HG03521 (cell line): ENCODE data around the gene C2CD3.

Experiments
- ATAC-seq: cut with Tn5 transposase; IDR thresholded peaks from one replicate; pipeline ENCODE4 v1.9.1; 2021; ENCODE audit warnings: mild to moderate bottlenecking, moderate library complexity; ENCODE audit not compliant: unreplicated experiment

C2CD3 gene, protein sequence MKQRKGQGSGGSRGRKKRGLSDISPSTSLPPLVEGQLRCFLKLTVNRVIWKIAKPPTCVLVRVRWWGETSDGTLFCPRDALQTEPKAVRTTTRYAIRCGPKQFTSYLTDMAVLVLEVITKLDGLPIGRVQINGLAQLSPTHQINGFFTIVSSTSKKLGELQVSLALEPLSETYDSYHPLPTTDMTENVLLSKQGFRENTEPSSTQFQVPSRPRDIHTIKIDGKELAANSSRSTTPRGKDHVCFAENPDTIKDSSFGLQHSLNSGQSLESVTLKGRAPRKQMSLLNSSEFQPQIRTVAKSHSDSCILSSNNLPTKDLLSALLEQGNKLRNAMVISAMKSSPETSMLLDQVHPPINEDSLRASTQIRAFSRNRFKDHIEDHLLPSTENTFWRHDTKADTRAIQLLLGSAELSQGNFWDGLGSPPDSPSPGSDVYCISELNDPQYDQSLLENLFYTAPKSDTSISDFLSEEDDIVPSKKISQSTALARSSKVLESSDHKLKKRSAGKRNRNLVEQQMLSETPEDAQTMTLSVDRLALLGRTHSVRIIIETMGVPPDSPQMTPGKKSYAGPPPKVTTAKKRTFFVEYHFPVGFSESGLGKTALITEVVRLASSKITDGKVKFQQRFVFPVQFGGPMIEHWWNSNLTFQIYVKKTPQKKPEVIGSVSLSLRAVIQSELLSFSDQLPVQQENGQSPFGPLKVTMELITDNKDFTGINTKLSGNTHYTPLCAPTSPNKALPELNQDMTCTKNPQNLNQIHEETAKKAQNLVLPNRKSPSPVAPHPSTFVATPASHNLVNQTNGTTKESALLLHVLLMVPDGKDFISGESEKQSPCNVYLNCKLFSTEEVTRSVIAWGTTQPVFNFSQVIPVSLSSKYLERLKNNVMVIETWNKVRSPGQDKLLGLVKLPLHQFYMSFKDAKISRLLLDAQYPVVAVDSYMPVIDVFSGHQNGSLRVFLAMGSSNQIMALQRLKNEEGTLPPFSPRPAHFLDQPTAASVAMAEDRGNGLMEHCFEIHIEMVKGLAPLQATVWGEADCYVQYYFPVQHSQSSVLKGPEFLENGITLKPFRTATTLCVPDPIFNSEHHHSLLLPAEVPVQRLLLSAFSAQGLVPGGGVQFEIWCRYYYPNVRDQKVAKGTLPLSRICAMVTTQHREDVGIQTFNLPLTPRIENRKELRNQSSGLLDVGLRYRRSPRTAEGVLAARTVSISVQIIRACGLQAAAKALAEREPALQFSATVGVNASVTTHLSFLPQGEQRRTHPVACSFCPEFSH (N-terminal part only)

DNA sequence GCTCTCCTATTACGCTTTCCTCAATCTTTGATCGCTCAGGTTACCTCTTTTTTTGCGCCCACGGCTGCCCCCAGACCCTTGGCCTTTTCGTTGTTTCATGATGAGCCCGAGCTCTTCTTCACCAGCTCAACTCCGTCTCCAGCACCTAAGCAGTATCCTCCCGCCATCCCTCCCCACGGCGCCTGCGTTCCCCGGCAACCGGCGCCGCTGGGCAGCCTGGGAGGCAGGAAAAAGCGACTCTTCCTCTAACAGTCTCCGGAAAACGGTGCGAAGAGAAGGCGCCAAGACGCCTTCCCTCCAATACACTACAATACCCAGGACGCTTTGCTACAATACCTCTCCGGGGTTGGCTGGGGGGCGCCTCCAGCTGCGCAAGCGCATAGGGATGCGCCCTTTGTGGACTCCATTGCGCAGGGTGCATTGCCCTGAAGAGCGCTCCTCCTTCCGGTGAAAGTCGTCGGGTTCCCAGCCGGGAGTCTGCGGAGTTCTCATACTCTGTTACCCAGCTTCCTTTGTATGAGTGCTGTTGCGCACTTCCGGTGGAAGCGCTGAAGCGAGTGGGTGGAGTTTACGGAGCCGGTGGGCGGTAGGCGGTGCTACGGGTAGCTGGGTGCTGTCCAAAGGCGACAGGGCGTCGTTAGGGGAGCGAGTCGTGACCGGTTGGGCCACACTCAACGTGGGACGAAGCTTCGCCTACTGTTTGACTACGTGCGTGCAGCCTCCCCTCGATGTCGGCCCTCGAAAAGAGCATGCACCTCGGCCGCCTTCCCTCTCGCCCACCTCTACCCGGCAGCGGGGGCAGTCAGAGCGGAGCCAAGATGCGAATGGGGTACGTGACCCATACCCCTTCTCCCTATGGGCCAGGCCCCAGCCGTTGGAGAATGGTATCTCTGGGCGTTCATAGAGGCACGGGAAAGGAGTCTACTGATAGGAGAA, at the start of gene C2CD3, which contains the start of gene PPME1:
Gene C2CD3 (minus strand): TSS at position 309 of the 936 bp plus-strand sequence. CDS start 210 bp downstream, at position 99.
Gene PPME1 (plus strand): TSS at position 596 of the 936 bp plus-strand sequence. CDS start 133 bp downstream, at position 729.
- peak; percentile 97 for ATAC-seq

DNA sequence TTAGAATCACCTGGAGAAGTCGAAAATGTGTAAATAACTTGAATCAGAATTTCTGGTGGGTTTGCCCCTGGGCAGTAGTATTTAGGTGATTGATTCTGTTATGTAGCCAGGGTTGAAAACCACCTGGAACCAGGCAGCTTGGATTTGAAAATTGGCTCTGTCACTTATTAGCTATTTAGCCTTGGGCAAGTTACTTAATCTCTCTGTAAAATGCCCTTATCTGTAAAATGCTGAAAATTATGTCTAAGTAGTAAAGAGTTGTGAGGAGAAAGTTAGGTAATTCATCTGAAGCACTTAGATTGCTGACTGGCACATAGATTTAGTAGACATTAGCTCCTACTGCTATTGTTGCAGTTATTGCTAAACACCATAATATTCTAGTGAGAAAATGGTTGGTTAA, 49.6 kb upstream of the C2CD3 start:
- no peak for ATAC-seq

DNA sequence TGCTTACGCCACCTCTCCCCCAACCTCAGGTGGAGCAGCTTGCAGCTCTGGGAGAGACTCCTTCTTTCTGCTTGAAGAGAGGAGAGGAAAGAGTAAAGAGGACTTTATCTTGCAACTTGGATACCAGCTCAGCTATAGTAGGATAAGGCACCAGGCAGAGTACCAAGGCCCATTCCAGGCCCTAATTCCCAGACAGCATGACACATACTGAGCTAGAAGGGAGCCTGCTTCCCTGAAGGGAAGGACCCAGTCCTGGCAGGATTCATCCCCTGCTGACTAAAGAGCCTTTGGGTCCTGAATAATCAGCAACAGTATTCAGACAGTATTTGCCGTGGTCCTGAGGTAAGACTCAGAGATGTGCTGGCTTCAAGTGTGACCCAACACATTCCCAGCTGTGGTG, 41.7 kb upstream of the C2CD3 start:
- ATAC-seq: no peak

DNA sequence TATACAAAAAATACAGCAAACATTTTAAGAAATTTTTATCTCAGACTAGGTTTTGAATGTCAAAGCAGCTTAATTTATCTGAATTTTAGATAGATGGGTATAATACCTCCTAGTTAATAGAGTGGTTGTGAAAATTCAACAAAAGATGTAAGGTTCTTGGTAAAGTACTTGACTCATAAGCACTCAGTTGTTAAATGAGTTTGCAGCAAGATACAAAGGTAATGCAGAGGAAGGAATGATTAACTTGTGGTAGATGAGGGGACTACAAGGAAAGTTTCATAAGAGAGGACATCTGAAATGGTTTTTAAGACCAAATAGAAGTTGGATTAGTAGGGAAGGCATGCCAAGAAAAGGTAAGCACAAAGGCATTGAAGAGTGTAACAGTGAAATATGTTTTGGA, 37.7 kb upstream of the C2CD3 start:
- no peak for ATAC-seq

DNA sequence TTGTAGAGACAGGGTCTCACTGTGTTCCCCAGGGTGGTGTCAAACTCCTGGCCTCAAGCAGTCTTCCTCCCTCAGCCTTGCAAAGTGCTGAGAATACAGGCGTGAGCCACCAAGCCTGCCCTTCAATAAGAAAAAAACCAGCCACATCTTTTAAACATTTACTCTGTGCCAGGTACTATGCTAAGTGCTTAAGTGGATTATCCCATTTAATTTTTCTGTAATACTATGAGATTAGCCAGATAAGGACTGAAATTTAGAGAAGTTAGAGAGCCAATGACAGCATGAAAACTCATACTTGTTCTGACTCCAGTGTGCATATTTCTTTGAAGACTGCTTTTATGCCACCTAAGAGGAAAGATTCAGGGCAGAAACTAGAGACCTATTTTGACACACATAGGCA, 35.9 kb upstream of the C2CD3 start:
- ATAC-seq: no peak

DNA sequence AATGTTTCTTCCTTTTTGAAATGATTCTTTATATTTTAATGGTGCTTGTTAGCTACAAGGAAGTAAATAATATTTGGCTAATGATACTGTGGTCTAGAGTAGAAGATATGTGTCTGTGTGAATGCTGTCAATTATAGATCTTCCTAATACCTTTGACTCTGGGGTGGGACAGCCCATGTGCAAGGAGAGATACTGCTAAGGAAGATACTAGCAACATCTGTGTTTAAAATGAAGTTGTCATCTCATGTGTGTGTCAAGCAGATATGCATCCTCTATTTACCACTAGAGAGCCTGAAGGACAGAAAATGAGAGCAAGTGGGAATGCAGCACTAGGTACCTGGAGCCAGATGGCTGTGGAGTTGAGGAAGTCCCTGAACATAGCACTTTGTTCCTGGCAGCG, 34.4 kb upstream of the C2CD3 start:
- ATAC-seq: no peak

DNA sequence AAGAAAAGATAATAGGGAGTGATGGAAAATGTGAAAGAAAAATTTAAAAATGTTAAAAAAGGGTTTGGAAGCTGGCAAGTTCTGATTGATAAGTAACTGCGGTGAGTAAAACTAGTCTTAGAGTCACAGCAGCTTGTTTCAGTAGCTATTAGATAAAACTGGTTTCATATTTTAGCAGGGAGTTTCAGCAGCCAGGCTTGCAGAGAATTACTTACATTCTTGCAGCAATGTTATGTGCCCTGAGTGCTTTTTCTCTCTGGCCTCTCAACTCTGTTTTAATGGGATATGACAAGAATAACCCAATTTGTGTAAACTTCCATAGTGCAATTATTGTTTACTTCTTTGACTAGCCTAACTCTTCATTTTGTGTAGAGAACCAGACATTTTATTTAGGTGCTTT, 33.9 kb upstream of the C2CD3 start:
- no peak for ATAC-seq

DNA sequence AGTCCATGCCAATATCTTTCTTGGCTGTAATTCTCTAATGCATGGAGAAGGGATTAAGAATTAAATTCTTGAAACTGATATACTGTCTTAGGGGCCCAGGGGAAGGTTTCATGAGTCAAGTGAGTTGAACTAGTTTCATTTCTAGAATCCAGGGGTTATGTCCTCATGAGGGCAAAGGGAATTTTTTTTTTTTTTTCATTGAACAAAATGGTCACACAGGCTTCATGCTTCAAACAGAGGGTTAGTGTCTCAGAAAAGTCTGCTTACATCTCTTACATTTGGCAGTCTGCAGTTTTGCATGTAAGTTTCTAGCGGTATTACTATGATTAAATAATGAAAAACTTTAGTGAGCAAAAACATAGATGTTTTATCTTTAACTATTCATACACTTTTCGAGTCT, 33.2 kb upstream of the C2CD3 start:
- ATAC-seq: no peak

DNA sequence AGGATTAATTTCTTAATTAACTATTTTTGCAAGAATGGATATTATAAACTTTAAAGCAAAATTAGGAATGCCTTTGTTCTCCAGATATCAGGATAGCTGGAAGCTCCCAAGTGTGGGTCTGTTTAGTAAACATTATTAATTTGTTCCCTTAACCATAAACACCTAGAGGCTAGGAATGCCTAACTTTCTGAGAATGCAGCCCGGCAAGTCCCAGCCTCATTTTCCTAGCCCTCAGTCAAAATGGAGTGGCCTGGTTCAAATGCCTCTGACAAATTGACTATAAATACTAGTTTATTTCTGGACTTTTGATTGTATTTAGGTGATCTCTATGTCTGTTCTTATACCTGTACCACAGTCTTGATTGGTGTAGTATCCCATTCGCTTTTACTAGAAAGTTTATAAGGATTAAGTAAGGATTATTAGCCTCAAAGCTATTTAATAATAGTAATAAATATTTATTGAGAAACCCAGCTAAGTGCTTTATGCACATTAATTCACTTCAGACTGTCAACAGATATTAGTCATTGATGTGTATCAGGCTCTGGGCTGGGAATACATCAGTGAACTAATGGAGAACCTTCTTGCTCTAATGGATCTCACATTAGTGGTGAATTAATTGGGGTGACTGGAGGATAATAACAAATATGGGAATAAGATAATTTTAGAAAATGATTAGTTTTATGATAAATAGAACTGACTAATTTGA, 26.1 kb upstream of the C2CD3 start:
- no peak for ATAC-seq

DNA sequence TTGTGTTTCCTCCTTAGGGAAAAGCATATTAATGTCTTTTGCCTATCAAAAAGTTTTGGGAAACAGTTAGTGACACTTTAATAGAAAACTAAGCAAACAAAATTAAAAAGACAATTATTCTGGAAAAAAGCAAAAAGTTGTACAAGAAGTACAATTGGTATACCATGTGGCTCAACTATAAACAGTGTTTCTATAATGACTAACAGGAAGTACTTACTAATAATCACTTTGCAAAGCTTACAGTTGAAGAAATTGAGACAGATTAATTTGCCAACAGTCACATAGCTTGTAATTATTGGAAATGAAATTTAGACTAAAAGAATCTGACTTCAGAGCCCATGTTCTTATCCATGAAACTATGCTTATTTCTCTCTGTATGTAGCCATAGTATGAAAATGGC, 25.0 kb upstream of the C2CD3 start:
- no peak for ATAC-seq

DNA sequence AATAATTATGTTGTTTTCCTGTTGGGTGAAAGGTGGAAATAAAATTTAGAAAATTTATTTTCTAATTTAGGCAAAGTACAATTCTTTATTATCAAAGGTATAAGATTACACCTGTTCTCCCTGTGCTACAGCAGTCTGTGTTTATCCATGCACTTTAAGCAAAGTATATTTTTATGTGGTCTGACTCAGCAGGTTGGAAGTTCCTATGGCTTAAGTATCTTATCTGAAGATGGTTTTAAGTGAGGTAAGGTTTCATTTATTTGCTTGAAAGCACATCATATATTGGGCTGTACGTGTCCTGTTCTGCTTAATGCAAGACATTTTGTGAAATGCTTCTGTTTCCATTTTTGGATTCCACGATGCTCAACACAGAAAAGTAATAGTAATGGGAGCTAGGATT, 14.9 kb upstream of the C2CD3 start:
- no peak for ATAC-seq

DNA sequence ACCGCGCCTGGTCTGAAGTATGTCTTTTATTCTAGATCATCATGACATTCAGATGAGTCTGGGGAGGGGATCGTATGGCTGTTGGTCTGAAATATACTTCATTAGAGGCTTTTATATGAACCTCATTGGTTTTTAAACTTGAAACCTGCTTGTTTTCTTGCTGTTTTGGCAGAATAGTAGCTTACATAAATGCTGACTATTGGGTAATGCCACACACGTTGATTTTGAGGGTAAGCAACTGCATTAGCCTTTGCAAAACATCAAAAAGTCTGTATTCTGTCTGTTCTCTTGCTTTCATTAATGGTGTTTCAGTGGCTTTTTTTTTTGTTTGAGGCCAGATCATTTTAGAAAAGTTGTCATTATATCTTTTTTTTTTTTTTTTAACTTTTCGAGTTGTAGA, 14.5 kb upstream of the C2CD3 start:
- no peak for ATAC-seq

DNA sequence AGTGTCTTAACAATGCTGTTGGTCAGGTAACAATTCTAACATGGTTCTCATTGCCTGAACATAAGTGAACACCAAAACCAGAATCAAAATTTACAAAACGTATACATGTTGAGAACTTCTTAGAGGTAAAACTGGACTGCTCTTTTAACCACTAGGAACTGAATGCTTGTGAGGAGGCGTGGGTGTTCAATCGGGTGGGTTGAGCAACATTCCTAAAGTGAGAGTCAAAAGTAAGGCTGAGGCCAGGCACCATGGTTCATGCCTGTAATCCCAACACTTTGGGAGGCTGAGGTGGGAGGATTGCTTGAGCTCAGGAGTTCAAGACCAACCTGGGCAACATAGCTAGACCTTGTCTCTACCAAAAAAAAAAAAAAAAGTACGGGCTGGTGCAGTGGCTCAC, 11.8 kb upstream of the C2CD3 start:
- no peak for ATAC-seq

DNA sequence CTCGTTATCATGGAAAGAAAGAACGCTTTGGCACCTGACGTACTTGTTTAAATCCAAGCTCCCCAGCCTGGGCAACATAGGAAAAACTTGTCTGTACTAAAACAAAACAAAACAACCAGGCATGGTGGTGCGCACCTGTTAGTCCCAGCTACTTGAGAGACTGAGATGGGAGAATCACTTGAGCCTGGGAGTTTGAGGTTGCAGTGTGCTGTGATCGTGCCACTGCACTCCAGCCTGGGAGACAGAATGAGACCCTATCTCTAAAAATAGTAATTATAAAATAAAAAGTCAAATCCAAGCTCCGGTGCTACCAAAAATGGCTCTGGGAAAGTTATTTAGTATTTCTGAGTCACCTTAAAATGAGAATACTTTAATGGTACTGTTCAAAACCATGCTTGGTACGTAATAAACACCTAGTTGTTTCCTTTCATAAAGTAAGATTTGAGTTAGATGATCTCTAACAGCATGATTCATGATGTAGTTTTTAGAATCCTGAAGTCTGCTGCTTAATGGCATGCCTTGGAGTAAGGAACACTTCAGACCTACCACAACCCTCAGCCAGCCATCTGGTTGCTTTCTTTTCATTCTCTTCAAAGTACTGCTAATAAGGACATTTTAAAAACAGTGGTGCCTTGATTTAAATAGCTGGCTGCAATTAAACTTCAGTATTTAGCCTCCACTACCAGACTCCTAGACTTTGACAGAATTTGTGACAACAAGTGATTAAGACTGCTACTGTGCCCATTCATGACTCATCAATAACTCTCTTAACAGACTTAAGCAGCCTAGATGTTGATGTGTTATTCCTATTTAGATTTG, 8.6 kb upstream of the C2CD3 start:
- no peak for ATAC-seq

DNA sequence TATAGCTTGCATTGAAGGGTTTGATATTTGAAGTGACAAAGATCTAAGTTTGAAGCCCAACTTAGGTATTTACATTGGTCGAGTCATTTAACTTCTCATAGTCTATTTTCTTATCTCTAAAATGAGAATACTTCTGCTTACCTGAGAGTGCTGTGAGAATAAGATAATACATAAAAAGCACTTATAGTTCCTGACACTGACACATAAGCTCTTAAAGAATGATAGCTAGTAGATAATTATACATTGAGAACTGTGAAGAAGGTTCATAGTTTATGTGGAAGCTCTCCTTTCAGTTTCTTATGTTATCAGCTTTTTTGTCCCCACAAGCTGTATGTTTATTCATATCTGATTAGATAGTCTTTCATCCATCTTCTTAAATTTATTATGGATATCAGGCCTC, 5.1 kb upstream of the C2CD3 start:
- ATAC-seq: no peak

DNA sequence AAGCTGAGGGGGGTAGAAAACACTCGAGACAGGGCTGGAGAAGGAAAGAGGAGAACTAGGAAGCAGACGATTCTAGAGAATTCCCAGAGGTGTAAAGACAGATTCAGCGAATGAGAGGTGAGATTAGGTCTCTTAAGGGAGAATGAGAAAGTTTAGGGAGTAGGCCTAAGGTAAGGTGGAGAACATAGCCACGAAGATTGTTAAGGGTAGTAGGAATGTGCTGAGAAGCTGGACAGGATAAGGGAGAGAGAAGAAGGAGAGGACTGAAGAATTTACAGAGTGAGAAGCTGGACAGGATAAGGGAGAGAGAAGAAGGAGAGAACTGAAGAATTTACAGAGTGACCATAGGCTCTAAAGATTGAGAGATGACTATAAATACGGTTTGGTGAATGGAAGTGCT, 1.2 kb upstream of the C2CD3 start:
- ATAC-seq: no peak

DNA sequence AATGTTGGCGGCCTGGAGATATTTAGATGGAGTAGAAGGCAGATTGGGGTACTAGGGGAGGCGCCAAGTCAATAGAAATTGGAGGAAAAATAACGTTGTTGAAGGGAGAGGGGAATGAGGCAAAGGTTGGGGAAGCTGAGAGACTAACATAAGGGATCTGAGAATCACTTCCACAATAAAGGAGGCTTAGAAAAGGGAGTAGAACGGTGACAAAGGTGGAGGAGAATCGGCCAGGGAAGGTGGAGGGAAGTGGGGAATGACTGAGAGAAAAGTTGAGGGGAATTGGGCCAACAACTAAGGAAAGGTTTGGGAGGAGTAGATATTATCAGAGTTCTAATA, 797 bp upstream of the C2CD3 start:
- no peak for ATAC-seq

DNA sequence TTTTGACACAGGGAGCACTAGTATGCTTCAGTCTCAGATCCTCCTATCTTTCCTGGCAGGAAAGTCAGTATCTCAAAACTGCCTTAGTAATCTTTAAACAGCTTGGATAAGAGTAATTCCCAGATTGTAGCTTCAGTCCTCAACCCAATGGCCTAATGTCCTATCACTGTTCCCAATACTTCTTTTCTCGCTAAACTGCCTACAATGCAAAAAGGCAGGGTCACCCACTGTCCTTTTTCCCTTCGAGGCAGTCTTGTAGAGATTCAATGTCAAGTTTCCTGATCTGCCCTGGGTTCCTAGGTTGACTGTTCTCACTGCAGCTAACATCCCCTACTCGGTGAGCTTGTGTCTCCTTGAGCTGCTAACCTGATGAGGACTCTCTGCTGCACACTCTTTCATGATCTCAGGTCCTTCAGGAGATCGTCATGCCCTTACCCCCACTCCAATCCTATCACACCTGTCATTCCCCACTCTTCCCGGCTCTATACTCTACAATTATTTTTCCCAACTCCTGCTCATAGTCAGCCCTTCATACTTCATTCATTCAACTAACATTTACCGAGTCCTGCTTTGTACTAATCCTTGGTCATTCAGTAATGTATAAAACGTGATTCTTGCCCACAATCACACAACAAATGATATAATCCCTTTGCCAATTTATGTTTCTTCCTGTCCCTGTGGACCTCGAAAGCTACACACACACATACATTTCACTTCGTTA, 904 bp downstream of the C2CD3 start:
- no peak for ATAC-seq
